ENCODE results near the gene CYFIP1. TPM values are rescaled to one million over a fixed set of nuclear protein-coding genes. Genes with fewer than 3 reads are reported as not detected.

Gene CYFIP1
- total RNA-seq, 2 experiments from 2014 or later: 8.8 to 9.3 TPM

- CTCF ChIA-PET: no interaction called here
- Mint-ChIP-seq H3K4me3 (no peak overlapping the region), H3K27me3 (ENCODE audit: low read depth) (no peaks in the 10 kb centered on the region), H3K36me3 (ENCODE audit: low read depth) (no peaks in the 10 kb centered on the region), H3K4me1 (ENCODE audit: low read depth) (no peaks in the 10 kb centered on the region), H3K27ac (no peak overlapping the region), H3K9me3 (ENCODE audit: insufficient read depth) (no peaks in the 10 kb centered on the region)
- DNase-seq: no peak
- no peak for ATAC-seq
- POLR2A ChIA-PET: no interaction called here
These were observed 16.5 kb downstream of the CYFIP1 start for GRCh38 chr15:22963641-22964040.

- no peaks in the 10 kb centered on the region for H3K9me3 Mint-ChIP-seq (ENCODE audit: insufficient read depth)
- POLR2A ChIA-PET: no interaction called here
- H3K36me3 Mint-ChIP-seq (ENCODE audit: low read depth): no peaks in the 10 kb centered on the region
- no peak for ATAC-seq
- H3K27me3 Mint-ChIP-seq (ENCODE audit: low read depth): no peaks in the 10 kb centered on the region
- H3K27ac Mint-ChIP-seq: no peak overlapping the region
- H3K4me1 Mint-ChIP-seq (ENCODE audit: low read depth): no peaks in the 10 kb centered on the region
- DNase-seq: no peak
- CTCF ChIA-PET: no interaction called here
- H3K4me3 Mint-ChIP-seq: no peak overlapping the region
These were observed 17.6 kb downstream of the CYFIP1 start for GRCh38 chr15:22962611-22963010.

- ChIA-PET CTCF (no interaction called here), POLR2A (no interaction called here)
- Mint-ChIP-seq H3K4me1 (ENCODE audit: low read depth) (no peaks in the 10 kb centered on the region), H3K27me3 (ENCODE audit: low read depth) (no peaks in the 10 kb centered on the region), H3K9me3 (ENCODE audit: insufficient read depth) (no peaks in the 10 kb centered on the region), H3K36me3 (ENCODE audit: low read depth) (no peaks in the 10 kb centered on the region), H3K27ac (no peak overlapping the region), H3K4me3 (no peak overlapping the region)
- ATAC-seq (no peak), DNase-seq (no peak)
These were observed 18.4 kb downstream of the CYFIP1 start for GRCh38 chr15:22961762-22962161.

GRCh38 chr15:22960556-22960955 lies 19.6 kb downstream of the CYFIP1 start:
- no peak overlapping the region for H3K27ac Mint-ChIP-seq
- no peaks in the 10 kb centered on the region for H3K27me3 Mint-ChIP-seq (ENCODE audit: low read depth)
- no peak for DNase-seq
- ChIA-PET POLR2A (interaction anchor here (0.8 kb wide), 1 partner anchor 48 kb away, joined by 3 read pairs; no protein-coding TSS in a partner anchor), CTCF (no interaction called here)
- no peak overlapping the region for H3K4me3 Mint-ChIP-seq
- ATAC-seq: no peak
- no peaks in the 10 kb centered on the region for H3K4me1 Mint-ChIP-seq (ENCODE audit: low read depth)
- H3K36me3 Mint-ChIP-seq (ENCODE audit: low read depth): no peaks in the 10 kb centered on the region
- H3K9me3 Mint-ChIP-seq (ENCODE audit: insufficient read depth): no peaks in the 10 kb centered on the region

- no peak for DNase-seq
- Mint-ChIP-seq H3K36me3 (ENCODE audit: low read depth) (no peaks in the 10 kb centered on the region), H3K4me3 (no peak overlapping the region), H3K27ac (no peak overlapping the region), H3K27me3 (ENCODE audit: low read depth) (no peaks in the 10 kb centered on the region), H3K9me3 (ENCODE audit: insufficient read depth) (no peaks in the 10 kb centered on the region), H3K4me1 (ENCODE audit: low read depth) (no peaks in the 10 kb centered on the region)
- POLR2A ChIA-PET: interaction anchor here (0.8 kb wide), 1 partner anchor 49 kb away, joined by 3 read pairs; no protein-coding TSS in a partner anchor
- CTCF ChIA-PET: no interaction called here
- no peak for ATAC-seq
These were observed 20.0 kb downstream of the CYFIP1 start for GRCh38 chr15:22960126-22960525.

- ChIA-PET CTCF (no interaction called here), POLR2A (interaction anchor here (0.8 kb wide), 1 partner anchor 49 kb away, joined by 3 read pairs; no protein-coding TSS in a partner anchor)
- no peaks in the 10 kb centered on the region for H3K9me3 Mint-ChIP-seq (ENCODE audit: insufficient read depth)
- H3K27ac Mint-ChIP-seq: no peak overlapping the region
- no peaks in the 10 kb centered on the region for H3K27me3 Mint-ChIP-seq (ENCODE audit: low read depth)
- H3K4me3 Mint-ChIP-seq: no peak overlapping the region
- no peaks in the 10 kb centered on the region for H3K4me1 Mint-ChIP-seq (ENCODE audit: low read depth)
- ATAC-seq (no peak), DNase-seq (no peak)
- H3K36me3 Mint-ChIP-seq (ENCODE audit: low read depth): no peaks in the 10 kb centered on the region
These were observed 20.7 kb downstream of the CYFIP1 start for GRCh38 chr15:22959321-22960101.

GRCh38 chr15:22958487-22959280 lies 21.5 kb downstream of the CYFIP1 start:
- no peak for DNase-seq
- Mint-ChIP-seq H3K27ac (no peak overlapping the region), H3K27me3 (ENCODE audit: low read depth) (no peaks in the 10 kb centered on the region), H3K36me3 (ENCODE audit: low read depth) (no peaks in the 10 kb centered on the region), H3K4me1 (ENCODE audit: low read depth) (no peaks in the 10 kb centered on the region), H3K4me3 (no peak overlapping the region), H3K9me3 (ENCODE audit: insufficient read depth) (no peaks in the 10 kb centered on the region)
- POLR2A ChIA-PET: no interaction called here
- no peak for ATAC-seq
- CTCF ChIA-PET: no interaction called here

- ChIA-PET CTCF (no interaction called here), POLR2A (no interaction called here)
- Mint-ChIP-seq H3K9me3 (ENCODE audit: insufficient read depth) (no peaks in the 10 kb centered on the region), H3K4me3 (no peak overlapping the region), H3K27me3 (ENCODE audit: low read depth) (no peaks in the 10 kb centered on the region), H3K27ac (no peak overlapping the region), H3K4me1 (ENCODE audit: low read depth) (no peaks in the 10 kb centered on the region), H3K36me3 (ENCODE audit: low read depth) (no peaks in the 10 kb centered on the region)
- DNase-seq (no peak), ATAC-seq (no peak)
These were observed 23.2 kb downstream of the CYFIP1 start for GRCh38 chr15:22956978-22957260.

GRCh38 chr15:22956257-22956977 lies 23.8 kb downstream of the CYFIP1 start:
- POLR2A ChIA-PET: no interaction called here
- Mint-ChIP-seq H3K27me3 (ENCODE audit: low read depth) (no peaks in the 10 kb centered on the region), H3K36me3 (ENCODE audit: low read depth) (no peaks in the 10 kb centered on the region), H3K27ac (no peak overlapping the region), H3K4me3 (no peak overlapping the region), H3K9me3 (ENCODE audit: insufficient read depth) (no peaks in the 10 kb centered on the region), H3K4me1 (ENCODE audit: low read depth) (no peaks in the 10 kb centered on the region)
- ATAC-seq: no peak
- CTCF ChIA-PET: no interaction called here
- no peak for DNase-seq

GRCh38 chr15:22955544-22956119 lies 24.5 kb downstream of the CYFIP1 start:
- Mint-ChIP-seq H3K27me3 (ENCODE audit: low read depth) (no peaks in the 10 kb centered on the region), H3K27ac (no peak overlapping the region), H3K4me1 (ENCODE audit: low read depth) (peaks cover under 1% of the 10 kb centered on the region), H3K36me3 (ENCODE audit: low read depth) (no peaks in the 10 kb centered on the region), H3K9me3 (ENCODE audit: insufficient read depth) (no peaks in the 10 kb centered on the region), H3K4me3 (no peak overlapping the region)
- ChIA-PET POLR2A (no interaction called here), CTCF (no interaction called here)
- ATAC-seq (no peak), DNase-seq (no peak)

GRCh38 chr15:22954798-22955543 lies 25.2 kb downstream of the CYFIP1 start:
- no peak overlapping the region for H3K27ac Mint-ChIP-seq
- ATAC-seq (no peak), DNase-seq (no peak)
- no peaks in the 10 kb centered on the region for H3K27me3 Mint-ChIP-seq (ENCODE audit: low read depth)
- H3K9me3 Mint-ChIP-seq (ENCODE audit: insufficient read depth): no peaks in the 10 kb centered on the region
- POLR2A ChIA-PET: no interaction called here
- peaks cover 3% of the 10 kb centered on the region for H3K4me1 Mint-ChIP-seq (ENCODE audit: low read depth)
- no peaks in the 10 kb centered on the region for H3K36me3 Mint-ChIP-seq (ENCODE audit: low read depth)
- CTCF ChIA-PET: no interaction called here
- no peak overlapping the region for H3K4me3 Mint-ChIP-seq
